ENCODE measurements around the gene NRXN2.

The NRXN2 gene

GRCh38 chr11:64759131-64759721 lies 36.2 kb upstream of the NRXN2 start:
- no peak for DNase-seq (ENCODE audit: low read depth in 3 of 3)

- no peak for DNase-seq (ENCODE audit: low read depth in 3 of 3)
Measured at GRCh38 chr11:64758330-64759079, 35.5 kb upstream of the NRXN2 start.

- DNase-seq (ENCODE audit: low read depth in 3 of 3), result no peak
Measured at GRCh38 chr11:64757549-64758329, 34.7 kb upstream of the NRXN2 start.

- no peak for DNase-seq (ENCODE audit: low read depth in 3 of 3)
Measured at GRCh38 chr11:64755681-64756361, 32.8 kb upstream of the NRXN2 start.

GRCh38 chr11:64754919-64755662 lies 32.1 kb upstream of the NRXN2 start:
- DNase-seq (ENCODE audit: low read depth in 3 of 3), result no peak

GRCh38 chr11:64754124-64754918 lies 31.3 kb upstream of the NRXN2 start:
- no peak for DNase-seq (ENCODE audit: low read depth in 3 of 3)

GRCh38 chr11:64753380-64754123 lies 30.6 kb upstream of the NRXN2 start:
- no peak for DNase-seq (ENCODE audit: low read depth in 3 of 3)

GRCh38 chr11:64753019-64753379 lies 30.0 kb upstream of the NRXN2 start:
- DNase-seq (ENCODE audit: low read depth in 3 of 3), result no peak

GRCh38 chr11:64752175-64752970 lies 29.4 kb upstream of the NRXN2 start:
- DNase-seq (ENCODE audit: low read depth in 3 of 3), result no peak

- no peak for DNase-seq (ENCODE audit: low read depth in 3 of 3)
Measured at GRCh38 chr11:64751580-64751979, 28.6 kb upstream of the NRXN2 start.

GRCh38 chr11:64751136-64751535 lies 28.1 kb upstream of the NRXN2 start:
- no peak for DNase-seq (ENCODE audit: low read depth in 3 of 3)

- no peak for DNase-seq (ENCODE audit: low read depth in 3 of 3)
Measured at GRCh38 chr11:64750361-64751054, 27.5 kb upstream of the NRXN2 start.

GRCh38 chr11:64747961-64748665 lies 25.1 kb upstream of the NRXN2 start:
- no peak for DNase-seq (ENCODE audit: low read depth in 3 of 3)

- no peak for DNase-seq (ENCODE audit: low read depth in 3 of 3)
Measured at GRCh38 chr11:64746486-64746885, 23.5 kb upstream of the NRXN2 start.

GRCh38 chr11:64745521-64746328 lies 22.7 kb upstream of the NRXN2 start:
- no peak for DNase-seq (ENCODE audit: low read depth in 3 of 3)

GRCh38 chr11:64745189-64745520 lies 22.2 kb upstream of the NRXN2 start:
- no peak for DNase-seq (ENCODE audit: low read depth in 3 of 3)

- DNase-seq (ENCODE audit: low read depth in 3 of 3), result no peak
Measured at GRCh38 chr11:64744544-64745188, 21.7 kb upstream of the NRXN2 start.
